C4-2B (cell line): ENCODE results near the gene PTTG1.

Experiments
- ZFX ChIP-seq: fragments of 450-650 bp; IDR thresholded peaks from 2 replicates; pipeline ENCODE4 v1.6.1; 2017
- TF ChIP-seq, protein P1 (sequence below): fragments of 450-650 bp; conservative IDR thresholded peaks from 2 replicates; pipeline ENCODE4 v1.5.1; 2017; ENCODE audit warnings: mild to moderate bottlenecking

DNA sequence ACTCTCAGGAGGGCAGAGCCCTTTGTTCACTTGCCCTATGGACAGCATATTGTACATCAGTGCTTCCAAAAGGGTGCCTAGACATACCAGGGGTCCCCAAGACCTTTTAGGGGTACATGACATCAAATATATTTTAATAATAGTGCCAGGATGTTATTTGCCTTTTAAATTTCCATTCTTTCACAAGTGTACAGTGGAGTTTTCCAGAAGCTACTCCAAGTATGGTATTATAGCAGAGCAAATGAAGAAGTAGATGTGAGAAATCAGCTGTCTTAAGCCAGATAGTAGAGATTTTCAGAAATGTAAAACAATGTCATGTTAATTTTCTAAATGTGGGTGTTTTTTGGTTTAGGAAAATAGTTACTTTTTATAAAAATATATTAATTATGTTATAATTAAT lies 15.6 kb downstream of the PTTG1 start:
- TF ChIP-seq, protein P1, sequence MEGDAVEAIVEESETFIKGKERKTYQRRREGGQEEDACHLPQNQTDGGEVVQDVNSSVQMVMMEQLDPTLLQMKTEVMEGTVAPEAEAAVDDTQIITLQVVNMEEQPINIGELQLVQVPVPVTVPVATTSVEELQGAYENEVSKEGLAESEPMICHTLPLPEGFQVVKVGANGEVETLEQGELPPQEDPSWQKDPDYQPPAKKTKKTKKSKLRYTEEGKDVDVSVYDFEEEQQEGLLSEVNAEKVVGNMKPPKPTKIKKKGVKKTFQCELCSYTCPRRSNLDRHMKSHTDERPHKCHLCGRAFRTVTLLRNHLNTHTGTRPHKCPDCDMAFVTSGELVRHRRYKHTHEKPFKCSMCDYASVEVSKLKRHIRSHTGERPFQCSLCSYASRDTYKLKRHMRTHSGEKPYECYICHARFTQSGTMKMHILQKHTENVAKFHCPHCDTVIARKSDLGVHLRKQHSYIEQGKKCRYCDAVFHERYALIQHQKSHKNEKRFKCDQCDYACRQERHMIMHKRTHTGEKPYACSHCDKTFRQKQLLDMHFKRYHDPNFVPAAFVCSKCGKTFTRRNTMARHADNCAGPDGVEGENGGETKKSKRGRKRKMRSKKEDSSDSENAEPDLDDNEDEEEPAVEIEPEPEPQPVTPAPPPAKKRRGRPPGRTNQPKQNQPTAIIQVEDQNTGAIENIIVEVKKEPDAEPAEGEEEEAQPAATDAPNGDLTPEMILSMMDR, result no peak
- TF ChIP-seq ZFX, result no peak
